Liver (tissue), 9 donors: ENCODE data around the gene COL5A1. TPM values are rescaled to one million over a fixed set of nuclear protein-coding genes. Genes with fewer than 3 reads are reported as not detected.

Source experiments
- DNase-seq: peaks from one replicate; pipeline ENCODE4 v3.0.0-alpha.2; 2017; ENCODE audit warnings: low spot score
- H3K27ac ChIP-seq, 2 donors: one replicate each; pipeline ENCODE4 v1.7.0; 2013; ENCODE audit warnings: inconsistent platforms in 2 of 2, low read length in 2 of 2, control low read depth in 1 of 2, low read depth in 1 of 2, mild to moderate bottlenecking in 1 of 2
- H3K27me3 ChIP-seq, 4 donors: one replicate each; pipeline versions ENCODE4 v1.6.1 to v1.7.0; 2013; ENCODE audit warnings: low read length in 3 of 4, inconsistent platforms in 1 of 4, mild to moderate bottlenecking in 1 of 4, moderate library complexity in 1 of 4; ENCODE audit not compliant: control insufficient read depth in 4 of 4, insufficient read depth in 4 of 4
- H3K36me3 ChIP-seq, 4 donors: one replicate each; pipeline versions ENCODE4 v1.6.1 to v1.7.0; 2013; ENCODE audit warnings: low read length in 3 of 4, mild to moderate bottlenecking in 3 of 4, low read depth in 1 of 4, moderate library complexity in 1 of 4; ENCODE audit not compliant: control insufficient read depth in 4 of 4, insufficient read depth in 3 of 4
- H3K4me1 ChIP-seq, 4 donors: one replicate each; pipeline versions ENCODE4 v1.6.1 to v1.7.0; 2013; ENCODE audit warnings: low read length in 3 of 4, mild to moderate bottlenecking in 3 of 4, moderate library complexity in 1 of 4; ENCODE audit not compliant: control insufficient read depth in 4 of 4, insufficient read depth in 4 of 4
- H3K4me3 ChIP-seq, 3 donors: one replicate each; pipeline versions ENCODE4 v1.6.1 to v1.7.0; 2013; ENCODE audit warnings: low read length in 3 of 3, control low read depth in 1 of 3, low read depth in 1 of 3, mild to moderate bottlenecking in 1 of 3
- H3K9ac ChIP-seq, 2 donors: one replicate each; pipeline ENCODE4 v1.7.0; 2013; ENCODE audit warnings: low read length in 2 of 2, mild to moderate bottlenecking in 2 of 2, moderate library complexity in 2 of 2, control low read depth in 1 of 2, low read depth in 1 of 2
- H3K9me3 ChIP-seq, 4 donors: one replicate each; pipeline versions ENCODE4 v1.6.1 to v1.7.0; 2013; ENCODE audit warnings: low read length in 3 of 4; ENCODE audit not compliant: control insufficient read depth in 4 of 4
- ATF3 ChIP-seq: IDR thresholded peaks from 2 replicates; pipeline ENCODE4 v1.6.1; 2016; ENCODE audit warnings: antibody characterized with exemption
- CTCF ChIP-seq: fragments of 150-350 bp; IDR thresholded peaks from 2 replicates; pipeline ENCODE4 v1.5.1; 2017; ENCODE audit warnings: improper control_type of control experiment, low read depth, low read length; ENCODE audit not compliant: missing input control
- FOXA1 ChIP-seq: IDR thresholded peaks from 2 replicates; pipeline ENCODE4 v1.6.1; 2016; ENCODE audit warnings: antibody characterized with exemption
- FOXA2 ChIP-seq: IDR thresholded peaks from 2 replicates; pipeline ENCODE4 v1.6.1; 2016; ENCODE audit warnings: antibody characterized with exemption
- HNF4A ChIP-seq, 2 donors: conservative IDR thresholded peaks; 2 replicates each; pipeline ENCODE4 v1.6.1; 2016; ENCODE audit warnings: antibody characterized with exemption in 2 of 2, mild to moderate bottlenecking in 2 of 2
- HNF4G ChIP-seq: IDR thresholded peaks from 2 replicates; pipeline ENCODE4 v1.6.1; 2016; ENCODE audit warnings: antibody characterized with exemption
- JUND ChIP-seq, 2 donors: IDR thresholded peaks; 2 replicates each; pipeline ENCODE4 v1.6.1; 2016; ENCODE audit warnings: antibody characterized with exemption in 2 of 2
- MAX ChIP-seq: IDR thresholded peaks from 2 replicates; pipeline ENCODE4 v1.6.1; 2016; ENCODE audit warnings: antibody characterized with exemption
- NR2F2 ChIP-seq: IDR thresholded peaks from 2 replicates; pipeline ENCODE4 v1.6.1; 2016; ENCODE audit warnings: antibody characterized with exemption
- RAD21 ChIP-seq, 2 donors: IDR thresholded peaks; 2 replicates each; pipeline ENCODE4 v1.6.1; 2016; ENCODE audit warnings: antibody characterized with exemption in 2 of 2, mild to moderate bottlenecking in 2 of 2
- REST ChIP-seq: IDR thresholded peaks from 2 replicates; pipeline ENCODE4 v1.6.1; 2016; ENCODE audit warnings: antibody characterized with exemption, mild to moderate bottlenecking
- SP1 ChIP-seq: IDR thresholded peaks from 2 replicates; pipeline ENCODE4 v1.6.1; 2018; ENCODE audit warnings: antibody characterized with exemption, mild to moderate bottlenecking
- TAF1 ChIP-seq: conservative IDR thresholded peaks from 2 replicates; pipeline ENCODE4 v1.6.1; 2016; ENCODE audit warnings: antibody characterized with exemption, mild to moderate bottlenecking
- ZBTB33 ChIP-seq: IDR thresholded peaks from 2 replicates; pipeline ENCODE4 v1.6.1; 2016; ENCODE audit warnings: antibody characterized with exemption
- WGBS: extraction: QIAGEN DNeasy Blood & Tissue Kit; methylation state at CpG from one replicate; pipeline ENCODE4 v1.1.7; 2013; 5-methylcytosine and 5-hydroxymethylcytosine counted together
- polyA plus RNA-seq, 2 donors: library from polyadenylated mRNA; stranded (reverse) in 1 of 2; unstranded in 1 of 2; fragments of 200-250 nt in 1 of 2; fragments of >200 nt in 1 of 2; fragmentation: Nextera tagmentation in 1 of 2; extraction: Ambion mirVana in 1 of 2; gene quantifications; one replicate each; pipeline versions ENCODE4 v1.2.1 to v1.2.3, GENCODE V29; 2013 to 2015
- total RNA-seq, 2 donors: library from RNA; depleted of rRNA; stranded (reverse); fragments of >200 nt; gene quantifications; one replicate each; pipeline ENCODE4 v1.2.3, GENCODE V29; 2014
- donor health status: healthy.
- donor health status: healthy.
- donor health status: healthy.
- donor health status: healthy.
- donor health status: healthy.

COL5A1 gene
- total and polyA plus RNA-seq, 4 donors, result 0.67 to 15.6 (median 11.2) TPM

- Histone ChIP-seq H3K4me3 (no peak overlapping the region), H3K9me3 (no peaks in the 10 kb centered on the region), H3K9ac (no peak overlapping the region), H3K27me3 (no peaks in the 10 kb centered on the region), H3K4me1 (no peaks in the 10 kb centered on the region), H3K36me3 (no peaks in the 10 kb centered on the region), H3K27ac (no peak overlapping the region)
- 88% methylated on average over 13 of the region's 13 CpGs for WGBS
- no peak for DNase-seq
- no peak for TF ChIP-seq CTCF
Measured at GRCh38 chr9:134820901-134821300, 179.3 kb downstream of the COL5A1 start.

- DNase-seq, result no peak
- no peak overlapping the region for H3K9ac ChIP-seq
- no peak overlapping the region for H3K4me3 ChIP-seq
- no peaks in the 10 kb centered on the region for H3K27me3 ChIP-seq
- no peak overlapping the region for H3K27ac ChIP-seq
- 82% methylated on average over 14 of the region's 14 CpGs for WGBS
- no peaks in the 10 kb centered on the region for H3K36me3 ChIP-seq
- no peaks in the 10 kb centered on the region for H3K4me1 ChIP-seq
- no peak for TF ChIP-seq FOXA1
- TF ChIP-seq REST, result no peak
- no peak for TF ChIP-seq ATF3
- no peak for TF ChIP-seq ZBTB33
- no peak for TF ChIP-seq RAD21 (IDR thresholded peaks at IDR 0.05)
- no peak for TF ChIP-seq JUND (IDR thresholded peaks at IDR 0.05)
- TF ChIP-seq FOXA2, result no peak
- no peak for TF ChIP-seq MAX
- no peak for TF ChIP-seq TAF1
- TF ChIP-seq SP1, result no peak
- TF ChIP-seq NR2F2, result no peak
- TF ChIP-seq HNF4G, result no peak
- no peak for TF ChIP-seq CTCF
- TF ChIP-seq HNF4A (conservative IDR thresholded peaks at IDR 0.05), result no peak
- H3K9me3 ChIP-seq, result no peaks in the 10 kb centered on the region
Measured at GRCh38 chr9:134822541-134822940, 180.9 kb downstream of the COL5A1 start.
